ENCODE results near the gene TNNI3.

TNNI3 gene

DNA sequence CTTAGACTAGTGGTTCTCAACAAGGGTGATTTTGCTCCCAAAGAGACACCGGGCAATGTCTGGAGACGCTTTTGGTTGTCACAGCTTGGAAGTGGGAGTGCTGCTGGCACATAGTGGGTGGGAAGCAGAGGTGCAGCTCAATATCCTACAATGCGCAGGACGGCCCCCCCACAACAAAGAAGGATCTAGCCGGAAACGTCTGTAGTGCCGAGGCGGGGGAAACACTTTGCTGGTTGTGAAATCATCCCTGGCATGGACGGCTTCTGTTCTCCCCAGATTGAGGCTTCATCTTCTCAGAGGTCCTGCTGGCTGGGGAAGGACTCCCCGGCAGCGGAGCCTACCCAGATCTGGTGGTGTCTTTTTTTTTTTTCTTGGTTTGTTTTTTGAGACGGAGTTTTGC, 35.9 kb upstream of the TNNI3 start:
- TF ChIP-seq, protein P1, sequence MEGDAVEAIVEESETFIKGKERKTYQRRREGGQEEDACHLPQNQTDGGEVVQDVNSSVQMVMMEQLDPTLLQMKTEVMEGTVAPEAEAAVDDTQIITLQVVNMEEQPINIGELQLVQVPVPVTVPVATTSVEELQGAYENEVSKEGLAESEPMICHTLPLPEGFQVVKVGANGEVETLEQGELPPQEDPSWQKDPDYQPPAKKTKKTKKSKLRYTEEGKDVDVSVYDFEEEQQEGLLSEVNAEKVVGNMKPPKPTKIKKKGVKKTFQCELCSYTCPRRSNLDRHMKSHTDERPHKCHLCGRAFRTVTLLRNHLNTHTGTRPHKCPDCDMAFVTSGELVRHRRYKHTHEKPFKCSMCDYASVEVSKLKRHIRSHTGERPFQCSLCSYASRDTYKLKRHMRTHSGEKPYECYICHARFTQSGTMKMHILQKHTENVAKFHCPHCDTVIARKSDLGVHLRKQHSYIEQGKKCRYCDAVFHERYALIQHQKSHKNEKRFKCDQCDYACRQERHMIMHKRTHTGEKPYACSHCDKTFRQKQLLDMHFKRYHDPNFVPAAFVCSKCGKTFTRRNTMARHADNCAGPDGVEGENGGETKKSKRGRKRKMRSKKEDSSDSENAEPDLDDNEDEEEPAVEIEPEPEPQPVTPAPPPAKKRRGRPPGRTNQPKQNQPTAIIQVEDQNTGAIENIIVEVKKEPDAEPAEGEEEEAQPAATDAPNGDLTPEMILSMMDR (IDR thresholded peaks at IDR 0.05; ENCODE audit: low read depth, low read length, missing control alignments) = no peak
- no peak for DNase-seq (ENCODE audit: extremely low read depth, low read depth)
- no peak overlapping the region for H3K4me3 ChIP-seq (replicated peaks; ENCODE audit: low read depth, low read length)

- TF ChIP-seq, protein P1 (IDR thresholded peaks at IDR 0.05; ENCODE audit: low read depth, low read length, missing control alignments) = no peak
- DNase-seq (ENCODE audit: extremely low read depth, low read depth) = peak; percentile 86
- H3K4me3 ChIP-seq (replicated peaks; ENCODE audit: low read depth, low read length) = no peak overlapping the region
Measured at GRCh38 chr19:55189403-55189835, 31.9 kb upstream of the TNNI3 start.

DNA sequence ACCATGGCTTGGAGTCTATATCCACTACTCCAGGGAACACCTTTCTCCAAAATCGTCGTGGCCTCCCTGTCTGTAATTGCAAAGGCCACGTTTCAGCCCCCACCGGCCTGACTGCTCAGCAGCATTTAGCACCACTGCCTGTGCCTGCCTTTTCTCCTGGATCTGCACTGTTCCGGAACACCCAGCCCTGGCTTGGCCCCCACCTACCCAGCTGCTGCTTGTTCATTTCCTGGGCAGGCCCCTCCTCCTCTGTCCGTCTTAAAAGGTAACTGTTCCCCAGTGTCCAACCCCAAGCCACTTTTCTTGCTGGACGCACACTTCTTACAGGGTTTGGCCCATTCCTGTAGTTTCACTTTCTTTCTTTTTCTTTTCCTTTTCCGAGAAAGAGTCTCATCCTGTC, 31.1 kb upstream of the TNNI3 start:
- H3K4me3 ChIP-seq (replicated peaks; ENCODE audit: low read depth, low read length) = no peak overlapping the region
- DNase-seq (ENCODE audit: extremely low read depth, low read depth) = no peak

DNA sequence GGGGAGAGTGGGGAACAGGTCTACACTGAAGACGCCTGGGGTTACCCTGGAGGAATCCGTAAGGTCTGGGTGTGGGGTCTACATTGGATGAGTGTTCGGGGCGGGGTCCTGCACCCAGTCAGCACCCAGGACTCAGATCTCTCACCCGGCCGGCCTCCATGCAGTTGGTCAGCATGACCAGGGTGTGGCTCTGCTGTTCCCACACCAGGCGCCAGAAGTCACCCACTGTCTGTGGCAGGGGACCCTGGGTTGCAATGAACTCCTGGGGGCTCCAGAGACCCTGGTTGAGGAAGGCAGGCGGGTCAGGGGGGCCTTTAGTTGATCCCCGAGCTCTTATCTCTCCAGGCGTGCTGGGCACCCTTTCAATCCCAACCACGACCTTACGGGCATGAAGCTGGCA, 28.5 kb upstream of the TNNI3 start:
- H3K4me3 ChIP-seq (replicated peaks; ENCODE audit: low read depth, low read length) = no peak overlapping the region
- no peak for DNase-seq (ENCODE audit: extremely low read depth, low read depth)
- TF ChIP-seq, protein P1 (IDR thresholded peaks at IDR 0.05; ENCODE audit: low read depth, low read length, missing control alignments) = no peak

More for the DNA sequence above, 31.1 kb upstream of the TNNI3 start:
- TF ChIP-seq, protein P1 (IDR thresholded peaks at IDR 0.05; ENCODE audit: low read depth, low read length, missing control alignments) = no peak

DNA sequence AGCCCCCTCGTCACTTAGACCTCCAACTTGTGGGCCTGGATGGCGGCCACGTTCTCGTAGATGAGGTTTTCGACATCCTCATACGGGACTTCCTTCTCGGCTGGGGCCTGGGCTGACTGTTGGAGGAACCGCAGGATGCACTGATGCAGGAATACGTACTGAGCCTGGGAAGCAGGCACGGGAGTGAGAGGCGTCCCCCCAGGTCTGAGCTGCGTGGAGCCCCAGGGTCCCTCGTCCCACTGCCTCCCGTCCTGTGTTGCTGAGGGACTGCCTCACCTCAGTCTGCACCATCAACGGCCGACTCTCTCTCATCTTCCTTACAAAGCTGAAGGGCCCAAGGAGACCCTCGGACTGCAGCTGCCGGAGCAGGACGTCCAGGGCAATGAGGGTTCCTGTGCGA, 24.2 kb upstream of the TNNI3 start:
- no peak overlapping the region for H3K4me3 ChIP-seq (replicated peaks; ENCODE audit: low read depth, low read length)
- TF ChIP-seq, protein P1 (IDR thresholded peaks at IDR 0.05; ENCODE audit: low read depth, low read length, missing control alignments) = no peak
- no peak for DNase-seq (ENCODE audit: extremely low read depth, low read depth)

DNA sequence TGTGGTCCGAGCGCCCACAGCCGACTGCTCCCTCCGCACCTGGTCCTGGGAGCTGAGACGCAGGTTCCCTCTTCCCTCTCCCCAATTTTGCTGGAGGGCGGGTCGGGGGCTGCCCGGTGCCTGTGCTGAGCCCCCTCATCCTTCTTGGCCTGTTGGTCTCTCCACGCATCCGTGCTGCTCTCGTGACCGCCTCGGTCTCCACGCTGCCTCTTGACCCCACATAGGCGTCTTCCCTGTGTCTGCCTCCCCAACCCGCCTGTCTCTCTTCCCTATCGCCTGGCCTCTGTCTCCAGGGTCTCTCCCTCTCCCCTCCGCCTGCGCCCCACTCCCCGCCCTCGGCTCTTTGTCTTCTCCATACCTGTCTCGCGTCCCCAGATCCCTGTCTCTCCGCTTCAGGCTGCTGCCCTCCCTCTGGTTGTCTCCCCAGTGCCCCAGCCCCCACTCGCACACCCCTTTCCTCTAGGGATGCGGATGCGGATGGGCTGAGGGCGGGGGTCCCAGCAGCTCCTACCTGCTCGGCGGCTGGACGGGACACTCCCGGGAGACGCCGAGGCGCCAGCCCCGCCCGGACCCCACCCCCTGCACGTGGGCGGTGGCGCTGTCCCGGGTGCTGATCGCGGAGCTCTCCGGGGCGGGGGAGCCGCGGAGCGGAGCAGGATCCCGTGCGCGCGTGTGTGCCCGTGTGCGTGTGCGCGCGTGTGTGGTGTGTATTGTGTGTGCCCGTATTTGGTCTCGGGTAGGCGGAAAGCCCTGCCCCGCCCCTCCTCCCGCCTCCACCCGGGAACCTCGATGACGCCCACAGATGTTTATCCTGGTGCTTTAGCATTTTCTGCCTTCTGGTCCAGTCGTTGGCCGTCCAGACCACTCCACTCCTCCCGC, 22.3 kb upstream of the TNNI3 start, which contains the start of gene SYT5:
Gene SYT5, minus strand, starts transcription at position 684 of the 879 bp plus-strand sequence. CDS start 1,248 bp downstream, outside the sequence.
- no peak for DNase-seq (ENCODE audit: extremely low read depth, low read depth)
- H3K4me3 ChIP-seq (replicated peaks; ENCODE audit: low read depth, low read length) = peak within 1 kb of the TSS; percentile 15
- TF ChIP-seq, protein P1 (IDR thresholded peaks at IDR 0.05; ENCODE audit: low read depth, low read length, missing control alignments) = no peak

All from HFF-Myc (cell line).